A673 (cell line): Measurements from ENCODE around the gene DPH5.

Experiments
- CTCF ChIP-seq: fragments of 300-800, 200-600 bp; sonication (generic); conservative IDR thresholded peaks from 2 replicates; pipeline ENCODE4 v1.5.1; 2017; ENCODE audit warnings: low read depth, mild to moderate bottlenecking, antibody characterized with exemption, low read length, moderate library complexity, mixed read lengths
- EZH2 ChIP-seq: fragments of 200-600 bp; sonication (generic); IDR thresholded peaks from 2 replicates; pipeline ENCODE4 v1.6.1; 2017; ENCODE audit warnings: borderline replicate concordance, low read depth, mild to moderate bottlenecking, mixed read lengths, antibody characterized with exemption, low read length; ENCODE audit not compliant: poor library complexity, severe bottlenecking

DNA sequence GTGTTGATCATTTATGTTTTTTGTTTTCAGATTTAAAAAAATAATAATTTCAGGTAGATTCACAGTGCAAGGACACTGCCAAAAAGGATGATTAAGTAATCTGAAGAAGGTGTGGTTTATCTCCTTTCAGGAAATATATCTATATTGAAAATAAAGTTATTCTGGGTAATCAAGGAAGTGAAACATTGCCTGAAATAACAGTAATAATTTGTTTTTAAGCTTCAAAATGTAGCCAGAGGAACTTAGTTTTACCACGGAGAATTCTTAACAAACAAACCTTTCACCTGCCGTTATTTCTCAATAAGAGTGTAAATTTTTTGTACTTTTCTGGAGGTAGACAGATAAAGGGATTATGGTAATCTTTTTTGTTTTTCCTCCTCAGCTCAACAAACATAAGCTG is 2.9 kb upstream of the DPH5 start:
- TF ChIP-seq CTCF (no peak), EZH2 (no peak)
